NCI-H1930 (cell line): Measurements from ENCODE around the gene NMRK1.

Source experiments
- DNase-seq, 2 experiments: peaks; one replicate each; lab custom pipeline; 2025; lab: John Stamatoyannopoulos, UW

Gene NMRK1

DNA sequence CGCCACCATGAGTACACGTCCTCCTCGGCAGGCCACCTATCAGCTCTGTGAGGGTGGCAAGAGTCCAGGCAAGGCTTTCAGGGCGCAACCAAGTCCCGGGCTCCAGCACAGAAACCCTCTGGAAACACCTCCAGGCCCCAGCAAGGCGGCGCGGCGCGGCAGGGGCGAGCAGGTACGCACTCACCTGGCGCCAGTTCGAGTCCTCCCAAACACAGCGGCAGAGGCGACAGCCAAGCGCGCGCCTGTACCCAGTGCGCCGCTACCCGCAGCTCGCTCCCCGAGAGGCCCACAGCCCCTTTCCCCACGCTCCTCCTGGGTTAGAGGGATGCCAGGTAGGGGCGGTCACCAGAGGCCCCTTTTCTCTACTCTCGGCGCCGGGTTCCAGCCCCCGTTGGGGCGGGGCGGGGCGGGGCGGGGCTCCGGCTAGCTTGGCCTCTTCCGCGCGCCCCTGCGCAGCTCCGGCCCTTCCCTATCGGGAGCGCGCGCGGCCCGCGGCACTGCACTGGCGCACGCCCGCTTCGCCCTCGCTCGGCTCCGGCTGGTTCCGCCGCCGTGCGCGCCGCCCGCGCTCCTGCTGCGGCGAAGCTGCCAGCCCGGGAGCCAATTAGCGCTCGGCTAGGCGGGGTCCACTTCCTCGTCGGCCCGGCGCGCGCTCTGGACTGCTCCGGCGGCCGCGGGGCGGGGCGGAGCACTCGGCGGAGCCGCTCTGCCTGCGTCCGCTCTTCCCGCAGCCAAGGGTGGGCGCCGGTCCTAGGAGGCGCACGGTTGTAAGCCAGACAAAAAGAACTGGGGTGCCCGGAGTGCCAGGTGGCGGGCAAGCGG, at the start of gene NMRK1, which contains the start of gene OSTF1:
Gene NMRK1 (minus strand): TSS at position 332 of the 822 bp plus-strand sequence. CDS start 5,040 bp downstream, outside the sequence.
Gene OSTF1 (plus strand): TSS at position 691 of the 822 bp plus-strand sequence. CDS start 179 bp downstream, outside the sequence.
- peak; percentile 86 to 94 for DNase-seq

DNA sequence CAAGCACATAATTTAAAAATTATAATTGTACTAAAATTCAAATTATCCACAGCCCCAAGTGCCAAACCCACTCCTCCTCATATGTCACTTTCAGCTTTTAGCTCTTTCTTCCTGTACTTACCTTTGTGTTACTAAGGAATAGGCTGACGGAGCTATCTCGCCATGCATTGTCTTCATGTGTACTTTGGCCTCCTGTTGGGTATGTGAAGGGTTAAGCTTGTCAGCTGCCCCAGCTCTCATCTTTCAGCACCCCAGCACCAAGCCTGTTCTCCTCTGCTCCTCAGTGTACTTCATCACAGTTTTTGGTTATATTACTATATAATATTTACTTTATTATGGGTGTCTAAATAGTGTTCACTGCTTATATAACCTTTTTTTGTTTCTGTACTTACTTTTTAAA, 46.5 kb upstream of the NMRK1 start:
- DNase-seq, result no peak

- DNase-seq, result no peak
These were observed 45.4 kb upstream of the NMRK1 start for GRCh38 chr9:75133396-75133795.

GRCh38 chr9:75132244-75132643, 44.3 kb upstream of the NMRK1 start:
- no peak for DNase-seq

GRCh38 chr9:75131700-75132099, 43.7 kb upstream of the NMRK1 start:
- DNase-seq, result no peak

- DNase-seq, result no peak
These were observed 42.8 kb upstream of the NMRK1 start for GRCh38 chr9:75130621-75131230.

- DNase-seq, result no peak
These were observed 42.2 kb upstream of the NMRK1 start for GRCh38 chr9:75130172-75130571.

GRCh38 chr9:75128535-75128934, 40.6 kb upstream of the NMRK1 start:
- DNase-seq, result no peak

DNA sequence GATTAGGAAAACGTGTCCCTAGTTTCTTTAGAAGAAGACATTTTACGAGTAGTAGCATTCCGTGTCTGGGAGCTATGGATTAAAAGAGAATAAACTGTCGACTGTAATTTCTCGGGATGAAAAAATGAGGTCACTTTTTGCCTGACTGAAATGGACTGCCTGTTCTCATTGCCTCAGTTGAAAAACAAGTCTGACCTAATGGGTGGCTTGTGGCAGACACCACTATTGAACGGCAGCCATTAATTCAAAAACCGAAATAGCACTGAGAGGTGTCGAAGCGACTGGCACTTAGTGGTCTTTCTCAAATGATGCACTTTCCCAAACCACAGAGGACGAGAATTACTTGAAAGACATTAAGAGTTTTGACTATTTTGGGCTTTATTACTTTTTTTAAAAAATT, 35.7 kb upstream of the NMRK1 start:
- DNase-seq, result no peak

DNA sequence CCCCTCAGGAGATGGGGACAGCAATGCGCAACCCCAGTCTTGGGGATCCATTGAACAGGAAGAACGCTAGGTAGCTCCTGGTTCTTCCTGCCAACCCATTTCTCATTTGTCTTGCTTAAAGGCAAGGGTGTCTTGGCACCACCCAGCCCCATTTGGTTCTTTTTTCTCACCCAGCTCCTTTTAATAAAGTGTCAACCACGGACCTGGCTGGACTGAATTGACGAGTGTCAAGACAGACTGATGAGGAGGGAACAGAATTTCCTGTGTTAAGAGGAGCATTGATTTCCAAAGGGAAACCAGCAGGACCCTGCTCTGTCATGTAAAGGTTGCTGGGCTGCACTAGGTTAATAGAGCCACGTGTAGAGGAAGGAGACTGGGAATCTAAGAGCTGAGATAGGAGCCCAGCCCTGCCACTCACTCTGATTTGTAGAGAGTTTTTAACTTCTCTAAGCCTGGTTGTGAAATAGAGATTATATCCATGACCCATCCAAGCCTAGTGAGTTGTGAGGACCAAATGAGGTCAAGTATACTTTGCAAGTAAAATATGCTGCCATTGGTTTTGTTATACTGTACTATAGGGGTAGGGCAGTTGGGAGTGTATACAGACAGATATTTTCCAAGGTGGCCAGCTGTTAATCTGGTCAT, 34.1 kb upstream of the NMRK1 start:
- DNase-seq, result no peak

DNA sequence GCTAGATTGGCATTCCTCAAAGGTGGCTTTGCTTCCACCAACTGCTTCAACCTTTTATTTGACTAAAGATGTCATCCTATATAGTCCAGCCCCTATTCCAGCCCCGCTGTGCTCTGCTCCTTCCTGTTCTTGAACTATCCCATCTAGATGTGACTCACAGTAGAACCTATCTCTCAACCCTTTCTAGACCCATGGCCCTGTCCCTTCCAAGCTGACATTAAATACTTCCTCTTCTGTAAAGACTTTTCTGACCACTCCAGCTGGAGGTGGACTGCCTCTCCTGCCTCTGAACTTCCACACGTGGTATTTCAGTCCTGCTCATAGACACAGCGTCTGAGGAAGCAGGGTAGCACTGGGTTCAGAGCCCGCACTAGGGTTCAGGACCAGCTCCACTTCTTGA, 32.7 kb upstream of the NMRK1 start:
- no peak for DNase-seq

- no peak for DNase-seq
These were observed 29.6 kb upstream of the NMRK1 start for GRCh38 chr9:75117564-75117963.

DNA sequence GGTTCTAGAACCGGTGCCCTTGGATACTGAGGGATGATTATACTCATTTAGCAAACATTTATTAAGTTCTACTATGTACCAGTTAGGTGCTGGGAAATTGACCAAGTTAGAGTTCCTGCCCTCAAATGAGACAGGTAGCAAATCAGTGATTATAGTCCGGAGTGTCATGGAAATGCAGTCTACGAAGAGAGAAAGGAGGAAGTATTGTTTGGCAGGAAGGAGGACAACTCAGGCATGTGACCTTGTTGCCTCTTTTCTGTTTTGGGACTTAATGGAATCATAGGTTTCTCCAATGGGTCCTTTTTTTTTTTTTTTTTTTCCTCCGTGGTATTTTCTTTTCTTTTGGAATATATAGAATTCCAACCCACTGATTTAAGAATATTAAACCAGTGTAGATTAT, 28.4 kb upstream of the NMRK1 start:
- DNase-seq, result no peak

DNA sequence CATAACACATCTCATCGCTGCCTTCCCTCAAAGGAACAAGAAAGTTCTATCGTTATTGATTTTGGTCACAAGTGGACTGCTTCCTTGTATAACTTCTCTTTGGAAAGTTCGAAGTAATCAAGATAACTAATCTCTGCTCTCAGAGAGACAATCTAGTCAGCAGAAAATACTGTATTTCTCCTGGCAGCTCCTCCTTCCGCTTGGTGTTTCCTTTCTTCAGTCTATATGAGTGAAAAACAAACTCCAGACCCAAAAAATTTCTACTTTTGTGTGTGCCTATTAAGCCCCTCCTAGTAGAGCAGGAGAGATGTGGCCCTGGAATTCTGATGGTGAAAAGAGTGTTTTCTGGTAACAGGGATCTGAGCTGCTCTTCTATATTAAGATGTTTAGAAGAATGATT, 24.8 kb upstream of the NMRK1 start:
- DNase-seq, result no peak

DNA sequence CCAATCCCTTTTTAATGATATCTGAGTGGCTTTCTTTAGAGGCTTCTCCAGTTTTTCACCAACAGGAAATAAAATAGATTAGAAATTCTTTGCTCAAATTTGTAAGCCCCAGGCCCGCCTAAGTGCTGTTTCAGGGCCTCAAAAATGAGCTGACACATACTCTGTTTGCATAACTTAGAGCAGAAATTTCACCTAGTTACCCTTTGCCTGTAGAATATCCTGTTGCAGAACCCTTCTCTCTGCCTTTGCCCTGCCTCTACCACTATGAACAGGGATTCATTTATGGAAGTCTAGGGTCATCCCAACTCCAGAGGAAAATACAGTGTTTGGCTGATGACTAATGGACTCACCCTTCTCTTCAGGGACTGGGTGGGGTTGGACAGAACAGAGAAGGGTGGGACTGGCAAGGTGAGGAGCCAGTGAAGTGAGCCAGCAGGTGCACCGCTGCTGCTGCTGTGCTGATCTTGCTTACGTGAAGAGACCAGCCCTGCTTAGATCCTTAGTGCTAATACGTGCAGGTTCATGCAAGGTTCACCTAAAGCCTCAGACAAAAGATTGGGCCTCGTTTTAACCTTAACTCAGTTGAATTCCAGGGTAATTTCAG, 23.2 kb upstream of the NMRK1 start:
- no peak for DNase-seq

DNA sequence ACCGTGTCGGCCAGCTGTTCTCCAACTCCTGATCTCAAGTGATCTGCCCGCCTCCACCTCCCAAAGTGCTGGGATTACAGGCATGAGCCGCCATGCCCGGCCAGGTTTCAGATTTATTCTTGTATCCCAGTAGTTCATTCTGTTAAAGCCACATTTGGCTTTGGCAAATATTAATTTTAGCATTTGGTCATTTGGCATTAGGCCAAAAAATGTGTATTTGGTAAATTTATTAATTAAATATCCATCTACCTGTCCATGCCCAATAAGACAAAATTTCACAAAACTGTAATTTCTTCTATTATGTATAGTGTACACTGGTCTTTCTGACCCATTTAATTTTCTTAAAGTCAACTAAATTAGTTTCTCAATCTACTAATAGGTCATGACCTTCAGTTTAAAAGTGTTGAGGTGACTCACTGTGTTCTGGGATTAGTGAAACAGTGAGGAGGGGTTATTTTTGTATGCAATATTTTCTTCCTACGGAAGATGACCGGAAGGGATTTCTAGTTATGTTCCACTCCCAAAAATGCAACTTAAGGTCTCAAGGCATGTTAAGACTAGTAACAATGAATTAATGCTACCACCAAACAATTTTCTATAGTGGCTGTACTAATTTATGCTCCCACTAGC, 21.4 kb upstream of the NMRK1 start:
- no peak for DNase-seq

GRCh38 chr9:75108571-75108970, 20.6 kb upstream of the NMRK1 start:
- DNase-seq, result no peak

DNA sequence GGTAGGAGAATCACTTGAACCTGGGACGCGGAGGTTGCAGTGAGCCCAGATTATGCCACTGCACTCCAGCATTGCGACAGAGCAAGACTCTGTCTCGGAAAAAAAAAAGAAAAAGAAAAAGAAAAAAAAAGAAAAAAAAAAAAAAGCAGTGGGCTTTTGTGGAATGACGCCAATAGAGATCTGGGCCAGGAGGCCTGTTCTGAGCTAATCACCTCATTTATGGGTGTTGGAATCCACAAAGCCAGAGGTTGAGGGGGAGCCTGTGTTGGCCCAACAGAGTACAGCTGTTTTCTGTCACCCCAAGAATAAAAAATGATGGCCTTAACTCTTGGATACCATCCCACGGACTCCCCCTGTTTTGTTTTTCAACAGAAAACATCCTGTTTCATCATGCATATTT, 18.9 kb upstream of the NMRK1 start:
- no peak for DNase-seq

GRCh38 chr9:75105841-75106240, 17.9 kb upstream of the NMRK1 start:
- no peak for DNase-seq

GRCh38 chr9:75105019-75105540, 17.1 kb upstream of the NMRK1 start:
- DNase-seq, result no peak

DNA sequence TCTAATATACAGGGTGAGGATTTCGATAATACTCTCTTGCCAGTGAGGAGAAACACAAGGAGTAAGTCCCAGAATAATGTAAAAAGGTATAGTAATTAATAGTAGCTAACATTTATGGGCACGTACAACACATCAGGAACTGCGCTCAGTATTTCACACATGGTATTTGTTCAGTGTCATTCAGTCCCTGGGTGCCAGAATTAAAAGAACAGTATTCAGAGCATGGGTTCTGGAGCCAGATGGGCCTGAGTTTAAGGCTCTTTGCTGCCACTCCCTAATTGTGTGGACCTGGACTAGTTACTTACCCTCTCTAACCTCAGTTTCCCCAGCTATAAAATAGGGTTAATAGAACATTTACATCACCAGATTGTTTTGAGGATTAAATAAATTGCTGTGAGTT, 16.7 kb upstream of the NMRK1 start:
- DNase-seq, result no peak
